PC-9 (cell line): Measurements from ENCODE around the gene SYAP1.

Experiments
- CTCF ChIP-seq: fragments of 200-600 bp; sonication (generic); conservative IDR thresholded peaks from 2 replicates; pipeline ENCODE4 v1.6.1; 2017; ENCODE audit warnings: mixed run types, antibody characterized with exemption, mild to moderate bottlenecking, moderate library complexity
- EZH2 ChIP-seq: fragments of 200-600 bp; sonication (generic); IDR thresholded peaks from 2 replicates; pipeline ENCODE4 v1.8.0; 2017; ENCODE audit warnings: antibody characterized with exemption, low read depth

DNA sequence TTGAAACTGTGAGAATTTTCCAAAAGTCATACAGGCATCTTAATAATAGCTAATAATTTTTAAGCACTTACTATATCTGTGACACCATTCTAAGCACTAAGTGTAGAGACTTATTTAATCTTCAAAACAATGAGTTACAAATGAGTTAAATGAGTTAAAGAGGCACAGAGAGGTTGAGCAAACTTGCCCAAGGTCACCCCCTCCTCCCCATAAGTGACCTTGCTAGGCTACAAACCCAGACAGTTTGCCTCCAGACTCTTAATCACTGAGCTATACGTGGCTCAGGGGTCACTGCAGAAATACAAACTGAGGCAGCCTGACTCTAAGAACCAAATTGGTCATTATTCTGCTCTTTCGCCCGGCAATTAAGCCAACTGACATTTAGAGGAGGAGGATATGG lies 22.5 kb upstream of the SYAP1 start:
- no peak for TF ChIP-seq CTCF
- TF ChIP-seq EZH2: no peak
